Neural cell (in vitro differentiated cells): ENCODE results near the gene STAT5B. TPM values are rescaled to one million over a fixed set of nuclear protein-coding genes. Genes with fewer than 3 reads are reported as not detected.

Experiments
- H2AFZ ChIP-seq: fragments of 200-600, 300-800 bp; sonication (generic), shearing (Covaris generic); 2 replicates; pipeline ENCODE4 v1.6.0; 2014; ENCODE audit warnings: low read depth, mild to moderate bottlenecking, antibody characterized with exemption, low read length, moderate library complexity
- H3F3A ChIP-seq: fragments of 200-600 bp; shearing (Covaris generic); 2 replicates; pipeline ENCODE4 v1.6.1; 2016; ENCODE audit warnings: mild to moderate bottlenecking, moderate library complexity, mixed read lengths, antibody characterized with exemption, low read length; ENCODE audit not compliant: insufficient read depth, poor library complexity, severe bottlenecking
- H3K27ac ChIP-seq: fragments of 200-600, 300-800 bp; sonication (generic), shearing (Covaris generic); 2 replicates; pipeline ENCODE4 v1.5.1; 2014; ENCODE audit warnings: mild to moderate bottlenecking, low read length, moderate library complexity
- H3K27me3 ChIP-seq: fragments of 300-800, 200-600 bp; sonication (generic), shearing (Covaris generic); 2 replicates; pipeline ENCODE4 v1.6.0; 2014; ENCODE audit warnings: mild to moderate bottlenecking, low read depth, low read length, moderate library complexity; ENCODE audit not compliant: insufficient read depth
- H3K36me3 ChIP-seq: fragments of 300-800, 200-600 bp; sonication (generic), shearing (Covaris generic); 2 replicates; pipeline ENCODE4 v1.5.1; 2014; ENCODE audit warnings: mild to moderate bottlenecking, antibody characterized with exemption, low read length, moderate library complexity; ENCODE audit not compliant: insufficient read depth
- H3K4me2 ChIP-seq: fragments of 300-800, 200-600 bp; sonication (generic), shearing (Covaris generic); 2 replicates; pipeline ENCODE4 v1.6.0; 2014; ENCODE audit warnings: mild to moderate bottlenecking, low read length
- H3K4me3 ChIP-seq: fragments of 300-800, 200-600 bp; sonication (generic), shearing (Covaris generic); 2 replicates; pipeline ENCODE4 v1.5.1; 2014; ENCODE audit warnings: mild to moderate bottlenecking, low read length, moderate library complexity
- H3K79me2 ChIP-seq: fragments of 200-600 bp; shearing (Covaris generic); replicated peaks from 2 replicates; pipeline ENCODE4 v1.6.0; 2014; ENCODE audit warnings: mild to moderate bottlenecking, low read length, moderate library complexity; ENCODE audit not compliant: insufficient read depth
- H3K9ac ChIP-seq: fragments of 300-800, 200-600 bp; sonication (generic), shearing (Covaris generic); 2 replicates; pipeline ENCODE4 v1.6.1; 2016; ENCODE audit warnings: mild to moderate bottlenecking, low read length, mixed read lengths
- H3K9me2 ChIP-seq: fragments of 200-600 bp; shearing (Covaris generic); 2 replicates; pipeline ENCODE4 v1.6.1; 2016; ENCODE audit warnings: mild to moderate bottlenecking, low read length, mixed read lengths; ENCODE audit not compliant: insufficient read depth
- H3K9me3 ChIP-seq: fragments of 200-600, 300-800 bp; sonication (generic), shearing (Covaris generic); 2 replicates; pipeline ENCODE4 v1.6.1; 2016; ENCODE audit warnings: mild to moderate bottlenecking, mixed run types, low read length, moderate library complexity, mixed read lengths
- H4K20me1 ChIP-seq: fragments of 200-600 bp; shearing (Covaris generic); 2 replicates; pipeline ENCODE4 v1.6.1; 2016; ENCODE audit warnings: mild to moderate bottlenecking, mixed run types; ENCODE audit not compliant: insufficient read depth
- CTCF ChIP-seq: fragments of 450-650 bp; IDR thresholded peaks from 2 replicates; pipeline ENCODE4 v1.5.1; 2014; ENCODE audit warnings: antibody characterized with exemption, mild to moderate bottlenecking, moderate library complexity; ENCODE audit not compliant: poor library complexity, severe bottlenecking
- EP300 ChIP-seq: fragments of 450-650 bp; conservative IDR thresholded peaks from 2 replicates; pipeline ENCODE4 v1.6.1; 2014; ENCODE audit warnings: antibody characterized with exemption, mild to moderate bottlenecking, moderate library complexity; ENCODE audit not compliant: poor library complexity, severe bottlenecking
- EZH2 ChIP-seq: fragments of 200-600, 300-800 bp; shearing (Covaris generic), sonication (generic); IDR thresholded peaks from 2 replicates; pipeline ENCODE4 v1.6.1; 2014; ENCODE audit warnings: antibody characterized with exemption, low read length, borderline replicate concordance, mild to moderate bottlenecking; ENCODE audit not compliant: insufficient read depth, poor library complexity, severe bottlenecking
- MXI1 ChIP-seq: fragments of 450-650 bp; conservative IDR thresholded peaks from 2 replicates; pipeline ENCODE4 v1.6.1; 2014; ENCODE audit warnings: antibody characterized with exemption, mild to moderate bottlenecking; ENCODE audit not compliant: poor library complexity, severe bottlenecking
- POLR2AphosphoS5 ChIP-seq: IDR thresholded peaks from 2 replicates; pipeline ENCODE4 v1.6.1; 2012
- RAD21 ChIP-seq: fragments of 450-650 bp; conservative IDR thresholded peaks from 2 replicates; pipeline ENCODE4 v1.6.1; 2014; ENCODE audit warnings: antibody characterized with exemption, mild to moderate bottlenecking, moderate library complexity
- REST ChIP-seq: IDR thresholded peaks from 2 replicates; pipeline ENCODE4 v1.6.1; 2012; ENCODE audit warnings: borderline replicate concordance
- SMC3 ChIP-seq: fragments of 450-650 bp; conservative IDR thresholded peaks from 2 replicates; pipeline ENCODE4 v1.6.1; 2014; ENCODE audit warnings: antibody characterized with exemption, mild to moderate bottlenecking, moderate library complexity; ENCODE audit not compliant: poor library complexity
- TAF1 ChIP-seq: IDR thresholded peaks from 2 replicates; pipeline ENCODE4 v1.6.1; 2012; ENCODE audit warnings: low read depth
- polyA plus RNA-seq: library from polyadenylated mRNA; depleted of rRNA; stranded (reverse); fragments of >200 nt; gene quantifications from 2 replicates; pipeline ENCODE4 v1.2.3, GENCODE V29; 2014

STAT5B gene
- polyA plus RNA-seq, 1 donor from 2014 or later, result 47.4 TPM

- H2AFZ ChIP-seq, result no peak overlapping the region
- no peak overlapping the region for H3K4me3 ChIP-seq
- no peaks in the 10 kb centered on the region for H3K9me2 ChIP-seq
- TF ChIP-seq EZH2, result no peak
- H3K4me2 ChIP-seq, result no peak overlapping the region
- H3K27me3 ChIP-seq, result no peaks in the 10 kb centered on the region
- no peak overlapping the region for H3K9ac ChIP-seq
- no peaks in the 10 kb centered on the region for H4K20me1 ChIP-seq
- H3K27ac ChIP-seq, result no peak overlapping the region
- no peaks in the 10 kb centered on the region for H3K36me3 ChIP-seq
- H3K79me2 ChIP-seq, result no peaks in the 10 kb centered on the region
- no peaks in the 10 kb centered on the region for H3F3A ChIP-seq
- no peaks in the 10 kb centered on the region for H3K9me3 ChIP-seq
Observed at GRCh38 chr17:42189651-42189965, 86.6 kb downstream of the STAT5B start.

GRCh38 chr17:42188749-42189650 lies 87.2 kb downstream of the STAT5B start:
- TF ChIP-seq MXI1, result no peak
- TF ChIP-seq CTCF, result no peak
- no peak for TF ChIP-seq TAF1
- no peak for TF ChIP-seq RAD21
- no peak for TF ChIP-seq REST
- TF ChIP-seq EZH2, result no peak
- TF ChIP-seq SMC3, result no peak
- TF ChIP-seq POLR2AphosphoS5, result no peak
- TF ChIP-seq EP300, result no peak
- no peaks in the 10 kb centered on the region for H4K20me1 ChIP-seq
- H3K27ac ChIP-seq, result no peak overlapping the region

More at GRCh38 chr17:42188749-42189650, 87.2 kb downstream of the STAT5B start:
- Histone ChIP-seq H3F3A (no peaks in the 10 kb centered on the region), H3K9ac (no peak overlapping the region), H3K9me3 (no peaks in the 10 kb centered on the region), H3K79me2 (no peaks in the 10 kb centered on the region), H3K4me3 (no peak overlapping the region), H3K9me2 (no peaks in the 10 kb centered on the region), H3K36me3 (no peaks in the 10 kb centered on the region), H3K27me3 (no peaks in the 10 kb centered on the region), H2AFZ (no peak overlapping the region), H3K4me2 (no peak overlapping the region)
